ENCODE measurements around the gene IDUA.
"Not testable (repeated sequence)": the region's sequence is repeated elsewhere in the genome, so short reads cannot be mapped to it uniquely, and the experiment has no call there.

The IDUA gene

DNA sequence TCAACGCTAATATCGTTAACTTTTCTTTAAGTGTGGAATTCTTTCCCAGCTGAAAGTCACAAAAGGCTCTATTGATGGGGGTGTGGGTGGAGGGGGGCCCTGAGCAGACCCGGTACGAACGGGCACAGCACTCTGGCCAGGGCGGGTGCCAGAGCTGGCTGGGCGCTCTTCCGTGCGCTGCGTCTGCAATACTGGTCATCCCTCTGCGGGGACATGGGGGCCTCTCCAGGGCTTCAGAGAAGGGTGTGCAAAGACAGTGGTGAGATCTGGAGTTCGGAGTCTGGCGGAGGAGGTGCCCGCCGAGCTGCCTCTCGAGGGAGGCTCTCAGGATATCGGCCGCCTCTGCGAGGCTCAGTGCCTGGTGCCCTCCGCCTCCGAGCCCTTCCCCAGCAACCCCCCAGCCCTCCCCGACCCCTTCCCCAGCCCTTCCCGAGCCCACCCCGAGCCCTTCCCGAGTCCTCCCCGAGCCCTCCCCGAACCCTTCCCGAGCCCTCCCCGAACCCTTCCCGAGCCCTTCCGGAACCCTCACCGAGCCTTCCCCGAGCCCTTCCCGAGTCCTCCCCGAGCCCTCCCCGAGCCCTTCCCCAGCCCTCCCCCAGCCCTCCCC, 58.9 kb downstream of the IDUA start:
- intact Hi-C loops (cut with DNase I; ENCODE audit: low total_unique reads) = no loop called here
- H3K27me3 ChIP-seq = peaks cover 0 to 33% of the 10 kb centered on the region in 2 donors
- no peaks in the 10 kb centered on the region for H3K9me3 ChIP-seq
- H3K4me3 ChIP-seq = no peak overlapping the region
- peaks cover 8 to 69% (median 56%) of the 10 kb centered on the region in 4 donors for H3K4me1 ChIP-seq
- no peaks in the 10 kb centered on the region for H3K36me3 ChIP-seq
- H3K27ac ChIP-seq = peak overlapping the region; percentile 64 to 79
- DNase-seq = peak in 1 of 2 donors; percentile 53
- TF ChIP-seq, protein P1, sequence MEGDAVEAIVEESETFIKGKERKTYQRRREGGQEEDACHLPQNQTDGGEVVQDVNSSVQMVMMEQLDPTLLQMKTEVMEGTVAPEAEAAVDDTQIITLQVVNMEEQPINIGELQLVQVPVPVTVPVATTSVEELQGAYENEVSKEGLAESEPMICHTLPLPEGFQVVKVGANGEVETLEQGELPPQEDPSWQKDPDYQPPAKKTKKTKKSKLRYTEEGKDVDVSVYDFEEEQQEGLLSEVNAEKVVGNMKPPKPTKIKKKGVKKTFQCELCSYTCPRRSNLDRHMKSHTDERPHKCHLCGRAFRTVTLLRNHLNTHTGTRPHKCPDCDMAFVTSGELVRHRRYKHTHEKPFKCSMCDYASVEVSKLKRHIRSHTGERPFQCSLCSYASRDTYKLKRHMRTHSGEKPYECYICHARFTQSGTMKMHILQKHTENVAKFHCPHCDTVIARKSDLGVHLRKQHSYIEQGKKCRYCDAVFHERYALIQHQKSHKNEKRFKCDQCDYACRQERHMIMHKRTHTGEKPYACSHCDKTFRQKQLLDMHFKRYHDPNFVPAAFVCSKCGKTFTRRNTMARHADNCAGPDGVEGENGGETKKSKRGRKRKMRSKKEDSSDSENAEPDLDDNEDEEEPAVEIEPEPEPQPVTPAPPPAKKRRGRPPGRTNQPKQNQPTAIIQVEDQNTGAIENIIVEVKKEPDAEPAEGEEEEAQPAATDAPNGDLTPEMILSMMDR (IDR thresholded peaks at IDR 0.05) = no peak

DNA sequence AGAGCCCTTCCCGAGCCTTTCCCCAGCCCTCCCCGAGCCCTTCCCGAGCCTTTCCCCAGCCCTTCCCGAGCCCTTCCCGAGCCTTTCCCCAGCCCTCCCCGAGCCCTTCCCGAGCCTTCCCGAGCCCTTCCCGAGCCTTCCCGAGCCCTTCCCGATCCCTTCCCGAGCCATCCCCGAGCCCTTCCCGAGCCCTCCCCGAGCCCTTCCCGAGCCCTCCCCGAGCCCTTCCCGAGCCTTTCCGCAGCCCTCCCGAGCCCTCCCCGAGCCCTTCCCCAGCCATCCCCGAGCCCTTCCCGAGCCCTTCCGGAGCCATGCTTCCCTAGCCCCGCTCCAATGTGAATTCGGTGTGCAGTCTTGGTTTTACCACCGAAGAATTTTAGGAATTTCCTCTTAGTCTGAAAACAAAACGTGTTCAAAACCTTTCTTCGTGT, 59.8 kb downstream of the IDUA start:
- Histone ChIP-seq H3K27me3 (peaks cover 0 to 42% of the 10 kb centered on the region in 2 donors), H3K4me1 (peaks cover 8 to 60% (median 48%) of the 10 kb centered on the region in 4 donors), H3K4me3 (peak overlapping the region; percentile 30 to 39), H3K27ac (peak overlapping the region; percentile 41 to 42)
- H3K36me3 ChIP-seq; H3K9me3 ChIP-seq; intact Hi-C loops (cut with DNase I; ENCODE audit: low total_unique reads): not testable (repeated sequence)
- DNase-seq = peak; percentile 57 to 83

DNA sequence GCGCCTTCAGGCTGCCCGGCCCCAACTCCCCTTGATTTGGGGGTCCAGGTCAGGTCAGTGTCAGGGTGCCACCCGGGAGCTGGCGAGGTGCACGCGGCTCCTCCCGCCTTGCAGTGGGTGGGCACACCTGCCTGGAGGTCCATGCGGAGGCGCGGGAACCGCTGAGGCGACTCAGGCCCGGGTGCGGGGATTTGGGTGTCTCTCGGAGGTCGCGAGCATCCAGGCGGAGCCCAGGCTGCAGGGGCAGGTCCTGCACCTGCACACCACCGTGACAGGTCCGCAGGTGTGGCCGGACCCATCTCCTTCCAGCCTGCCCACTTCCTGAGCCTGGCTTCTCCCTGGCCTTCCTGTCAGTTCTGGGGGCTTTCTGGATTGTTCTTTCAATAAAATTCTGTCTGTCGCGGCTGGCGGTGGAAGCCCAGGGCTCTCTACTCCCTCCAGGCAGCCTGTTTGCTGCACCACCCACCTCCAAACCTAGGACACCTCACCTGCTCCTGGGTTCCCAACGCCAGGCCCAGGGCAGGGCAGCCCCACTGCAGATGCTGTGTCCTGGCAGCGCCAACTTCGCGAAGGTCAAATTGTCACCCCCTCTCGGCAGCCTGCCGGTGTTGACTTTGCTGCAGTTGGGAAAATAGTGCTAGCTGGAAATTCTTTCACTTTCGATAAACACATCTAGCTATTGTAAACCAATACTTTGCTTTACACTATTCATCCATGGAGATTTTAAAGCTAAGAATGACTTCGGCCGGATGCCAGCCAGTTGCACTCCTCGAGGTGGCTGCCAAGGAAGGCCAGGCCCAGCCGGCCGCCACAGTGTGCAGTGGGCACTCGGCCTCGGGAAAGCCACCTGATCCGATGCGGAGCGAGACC, 60.5 kb downstream of the IDUA start:
- Histone ChIP-seq H3K9me3 (no peaks in the 10 kb centered on the region), H3K27me3 (peaks cover 0 to 49% of the 10 kb centered on the region in 2 donors), H3K27ac (peak overlapping the region; percentile 41 to 42), H3K4me1 (peaks cover 8 to 56% (median 42%) of the 10 kb centered on the region in 4 donors), H3K36me3 (no peaks in the 10 kb centered on the region), H3K4me3 (peak overlapping the region; percentile 30 to 39)
- intact Hi-C loops (cut with DNase I; ENCODE audit: low total_unique reads) = no loop called here
- TF ChIP-seq, protein P1 (IDR thresholded peaks at IDR 0.05) = no peak
- peak; percentile 24 to 76 for DNase-seq

DNA sequence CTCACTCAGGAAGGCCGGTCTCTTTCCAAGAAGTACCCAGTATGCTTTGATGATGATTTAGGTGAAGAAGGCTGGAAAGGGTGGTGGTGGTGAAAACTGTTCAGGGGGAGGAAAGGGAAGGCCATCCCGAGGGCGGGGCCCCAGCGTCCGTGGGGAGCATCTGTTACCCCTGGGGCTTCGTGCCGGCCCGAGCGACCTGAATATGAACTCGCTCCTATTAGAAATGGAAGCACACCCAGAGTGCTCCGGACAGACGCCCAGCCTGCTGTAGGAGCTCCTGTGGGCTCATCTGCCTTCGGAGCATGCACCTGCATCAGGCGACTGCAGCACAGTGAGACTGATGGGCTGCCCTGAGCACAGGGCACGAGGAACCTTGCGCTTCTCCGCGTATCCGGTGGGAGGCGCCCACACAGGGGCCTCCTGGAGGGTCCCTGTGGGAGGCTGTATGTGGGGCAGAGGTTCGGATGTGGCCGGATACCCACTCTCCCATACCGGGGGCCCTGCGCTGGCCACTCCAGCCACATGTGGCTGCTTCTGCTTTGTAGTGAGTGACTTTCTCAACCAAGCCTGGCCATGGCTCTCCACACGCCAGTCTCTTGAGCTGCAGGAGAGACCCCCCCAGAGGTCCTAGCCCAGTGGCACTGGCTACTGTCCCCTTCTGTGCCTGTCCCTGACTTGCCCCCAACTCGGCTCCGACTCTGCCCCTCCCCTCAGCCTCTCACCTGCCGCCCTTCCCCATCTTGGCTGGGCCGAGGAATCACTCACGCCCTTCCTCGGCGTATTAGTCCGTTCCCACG, 61.3 kb downstream of the IDUA start:
- Histone ChIP-seq H3K4me3 (peak overlapping the region in 1 of 2 donors; percentile 39), H3K27ac (peak overlapping the region in 1 of 2 donors; percentile 42)

DNA sequence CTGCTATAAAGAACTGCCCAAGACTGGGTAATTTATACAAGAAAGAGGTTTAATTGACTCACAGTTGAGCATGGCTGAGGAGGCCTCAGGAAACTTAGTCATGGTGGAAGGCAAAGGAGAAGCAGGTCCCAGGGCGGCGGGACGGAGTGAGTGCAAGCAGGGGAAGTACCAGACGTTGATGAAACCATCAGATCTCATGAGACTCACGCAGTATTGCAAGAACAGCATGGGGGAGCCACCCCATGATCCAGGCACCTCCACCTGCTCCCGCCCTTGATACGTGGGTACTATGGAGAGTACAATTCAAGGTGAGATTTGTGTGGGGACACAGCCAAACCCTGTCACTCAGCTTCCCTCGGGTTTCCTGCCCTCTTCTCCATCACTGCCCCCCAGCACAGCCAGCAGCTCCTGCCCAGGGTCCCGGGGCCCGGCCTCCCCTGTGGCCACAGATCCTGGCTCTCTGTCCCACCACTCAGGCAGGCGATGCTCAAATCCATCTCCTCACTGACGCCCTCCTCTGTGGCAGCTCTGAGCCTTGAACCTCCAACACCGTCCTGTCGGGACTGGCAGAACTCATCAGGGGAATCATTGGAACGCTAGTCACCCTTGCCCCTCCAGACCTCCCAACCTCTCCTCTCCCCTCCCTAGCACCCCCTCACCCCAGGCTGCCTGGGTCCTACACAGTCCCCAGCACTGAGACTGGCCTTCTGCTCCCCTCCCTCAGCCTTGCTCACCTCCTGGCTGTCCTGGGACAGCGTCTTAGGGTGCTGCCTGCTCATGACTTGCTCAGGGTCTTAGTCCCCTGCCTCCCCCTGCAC, 62.1 kb downstream of the IDUA start:
- intact Hi-C loops (cut with DNase I; ENCODE audit: low total_unique reads) = no loop called here
- Histone ChIP-seq H3K27me3 (peaks cover 0 to 60% of the 10 kb centered on the region in 2 donors), H3K27ac (no peak overlapping the region), H3K9me3 (no peaks in the 10 kb centered on the region), H3K36me3 (no peaks in the 10 kb centered on the region), H3K4me3 (no peak overlapping the region), H3K4me1 (peaks cover 4 to 53% (median 41%) of the 10 kb centered on the region in 4 donors)
- TF ChIP-seq, protein P1 (IDR thresholded peaks at IDR 0.05) = no peak
- no peak for DNase-seq

More for the DNA sequence above, 61.3 kb downstream of the IDUA start:
- Histone ChIP-seq H3K4me1 (peaks cover 7 to 57% (median 43%) of the 10 kb centered on the region in 4 donors), H3K27me3 (peaks cover 0 to 58% of the 10 kb centered on the region in 2 donors), H3K36me3 (no peaks in the 10 kb centered on the region), H3K9me3 (no peaks in the 10 kb centered on the region)
- intact Hi-C loops (cut with DNase I; ENCODE audit: low total_unique reads) = no loop called here
- TF ChIP-seq, protein P1 (IDR thresholded peaks at IDR 0.05) = no peak
- peak in 1 of 2 donors; percentile 63 for DNase-seq

Measured in tibial artery (tissue), 4 donors.